H1 (cell line): ENCODE data around the gene PLS3. TPM values are rescaled to one million over a fixed set of nuclear protein-coding genes. Genes with fewer than 3 reads are reported as not detected.

ENCODE experiments used
- CTCF ChIA-PET: fragments of 300-600 bp; sonication (Branson Sonifier 250); formaldehyde crosslinking; loops from one replicate; lab custom pipeline; 2021; ENCODE audit not compliant: partially characterized antibody; lab: Charles Lee
- POLR2A ChIA-PET: fragments of 300-600 bp; sonication (Branson Sonifier 250); formaldehyde crosslinking; loops from one replicate; lab custom pipeline; 2021; ENCODE audit warnings: inconsistent platforms; ENCODE audit not compliant: partially characterized antibody; lab: Charles Lee
- DNase-seq, 2 experiments: peaks; one replicate each; pipeline versions ENCODE4 v3.0.0 to v3.0.0-alpha.2; 2010 to 2022; ENCODE audit warnings: low spot score in 2 of 2, low read depth in 1 of 2, mixed read lengths in 1 of 2
- FAIRE-seq: peaks from 2 replicates; lab custom pipeline; 2011; peaks lifted over from hg19 to GRCh38; lab: Jason Lieb, UNC
- H2AFZ ChIP-seq: 2 replicates; pipeline ENCODE4 v1.8.1; 2012; ENCODE audit warnings: low read length, inconsistent platforms
- H2AK5ac ChIP-seq: 2 replicates; pipeline ENCODE4 v1.6.1; 2013; ENCODE audit warnings: low read depth, low read length
- H2BK120ac ChIP-seq: replicated peaks from 2 replicates; pipeline ENCODE3; 2013; ENCODE audit warnings: low read depth, low read length, inconsistent platforms
- H2BK12ac ChIP-seq: 2 replicates; pipeline ENCODE4 v1.6.1; 2013; ENCODE audit warnings: low read depth, low read length
- H2BK15ac ChIP-seq: 2 replicates; pipeline ENCODE4 v1.6.1; 2013; ENCODE audit warnings: low read length
- H2BK20ac ChIP-seq: 2 replicates; pipeline ENCODE4 v1.6.1; 2013; ENCODE audit warnings: low read length
- H2BK5ac ChIP-seq: 2 replicates; pipeline ENCODE4 v1.6.1; 2013; ENCODE audit warnings: low read depth, low read length
- H3K14ac ChIP-seq: 2 replicates; pipeline ENCODE4 v1.6.1; 2013; ENCODE audit warnings: inconsistent platforms; ENCODE audit not compliant: insufficient read length
- H3K18ac ChIP-seq: 2 replicates; pipeline ENCODE4 v1.6.1; 2013; ENCODE audit warnings: low read length; ENCODE audit errors: extremely low read depth
- H3K23ac ChIP-seq: 2 replicates; pipeline ENCODE4 v1.6.1; 2013; ENCODE audit warnings: inconsistent platforms; ENCODE audit not compliant: insufficient read length
- H3K23me2 ChIP-seq: 2 replicates; pipeline ENCODE4 v1.6.1; 2013; ENCODE audit warnings: low read depth, low read length
- H3K27ac ChIP-seq: 2 replicates; pipeline ENCODE4 v1.6.1; 2011; ENCODE audit warnings: low read depth, low read length, inconsistent platforms
- H3K27me3 ChIP-seq, 4 experiments: replicated peaks in 1 of 4; 1 replicate in 1 of 4; 2 replicates in 3 of 4; pipeline versions ENCODE4 v1.6.1 to v1.8.1; 2011 to 2013; ENCODE audit warnings: low read length in 3 of 4, mild to moderate bottlenecking in 3 of 4, inconsistent platforms in 2 of 4, mixed read lengths in 2 of 4, moderate library complexity in 1 of 4; ENCODE audit not compliant: control insufficient read depth in 3 of 4, insufficient read depth in 3 of 4; ENCODE audit errors: extremely low read depth in 1 of 4
- H3K36me3 ChIP-seq, 4 experiments: 2 replicates each; pipeline versions ENCODE4 v1.6.1 to v1.8.1; 2011 to 2013; ENCODE audit warnings: mild to moderate bottlenecking in 4 of 4, low read length in 3 of 4, moderate library complexity in 2 of 4, control low read depth in 1 of 4, inconsistent platforms in 1 of 4; ENCODE audit not compliant: insufficient read depth in 4 of 4, control insufficient read depth in 2 of 4
- H3K4ac ChIP-seq: replicated peaks from 2 replicates; pipeline ENCODE3; 2013; ENCODE audit warnings: low read length, low read depth, mixed read lengths, inconsistent platforms; ENCODE audit not compliant: insufficient read length
- H3K4me1 ChIP-seq, 4 experiments: replicated peaks in 1 of 4; 1 replicate in 1 of 4; 2 replicates in 3 of 4; pipeline versions ENCODE4 v1.6.1 to v1.8.1; 2011 to 2013; ENCODE audit warnings: low read length in 3 of 4, inconsistent platforms in 2 of 4, mixed read lengths in 1 of 4; ENCODE audit not compliant: insufficient read depth in 4 of 4, control insufficient read depth in 3 of 4
- H3K4me2 ChIP-seq, 2 experiments: 2 replicates each; pipeline versions ENCODE4 v1.6.1 to v1.8.1; 2011 to 2013; ENCODE audit warnings: low read depth in 2 of 2, low read length in 2 of 2, control low read depth in 1 of 2, inconsistent platforms in 1 of 2, mild to moderate bottlenecking in 1 of 2; ENCODE audit not compliant: insufficient read depth in 1 of 2
- H3K4me3 ChIP-seq, 4 experiments: fragments of 200-600, 300-600 bp in 1 of 4; sonication (generic), shearing (Covaris generic), sonication (Bioruptor Twin) in 1 of 4; 2 replicates each; pipeline versions ENCODE4 v1.5.1 to v1.8.1; 2011 to 2016; ENCODE audit warnings: low read length in 4 of 4, low read depth in 3 of 4, control low read depth in 2 of 4, inconsistent platforms in 2 of 4, mild to moderate bottlenecking in 2 of 4, mixed read lengths in 1 of 4, moderate library complexity in 1 of 4; ENCODE audit not compliant: insufficient read depth in 2 of 4; ENCODE audit errors: extremely low read depth in 1 of 4
- H3K56ac ChIP-seq: replicated peaks from 2 replicates; pipeline ENCODE3; 2013; ENCODE audit warnings: low read depth, mild to moderate bottlenecking, mixed read lengths, low read length, inconsistent platforms; ENCODE audit not compliant: insufficient read length
- H3K79me1 ChIP-seq: 2 replicates; pipeline ENCODE4 v1.6.1; 2013; ENCODE audit warnings: low read depth, low read length, control low read depth
- H3K79me2 ChIP-seq, 2 experiments: 2 replicates each; pipeline versions ENCODE4 v1.6.1 to v1.8.1; 2012 to 2013; ENCODE audit warnings: low read length in 2 of 2, mild to moderate bottlenecking in 2 of 2, inconsistent platforms in 1 of 2; ENCODE audit not compliant: insufficient read depth in 2 of 2, control insufficient read depth in 1 of 2
- H3K9ac ChIP-seq, 4 experiments: replicated peaks in 1 of 4; 1 replicate in 1 of 4; 2 replicates in 3 of 4; pipeline versions ENCODE4 v1.6.1 to v1.8.1; 2011 to 2013; ENCODE audit warnings: low read depth in 3 of 4, low read length in 3 of 4, control low read depth in 2 of 4, mild to moderate bottlenecking in 2 of 4, moderate library complexity in 2 of 4, inconsistent platforms in 1 of 4; ENCODE audit errors: extremely low read depth in 1 of 4
- H3K9me3 ChIP-seq, 2 experiments: 2 replicates each; pipeline versions ENCODE4 v1.6.1 to v1.8.1; 2012 to 2013; ENCODE audit warnings: mild to moderate bottlenecking in 2 of 2, moderate library complexity in 2 of 2, control low read depth in 1 of 2, inconsistent platforms in 1 of 2, low read depth in 1 of 2, low read length in 1 of 2, mixed read lengths in 1 of 2; ENCODE audit not compliant: insufficient read depth in 2 of 2
- H4K20me1 ChIP-seq, 2 experiments: replicated peaks in 1 of 2; 2 replicates each; pipeline versions ENCODE3 to v1.8.1; 2011 to 2013; ENCODE audit warnings: inconsistent platforms in 2 of 2, low read length in 2 of 2, mild to moderate bottlenecking in 1 of 2; ENCODE audit not compliant: insufficient read depth in 2 of 2, control insufficient read depth in 1 of 2
- H4K5ac ChIP-seq: 2 replicates; pipeline ENCODE4 v1.6.1; 2013; ENCODE audit warnings: low read length, low read depth, mixed read lengths, inconsistent platforms; ENCODE audit not compliant: insufficient read length
- H4K8ac ChIP-seq: 2 replicates; pipeline ENCODE4 v1.8.0; 2013; ENCODE audit warnings: mild to moderate bottlenecking, moderate library complexity, low read length, inconsistent platforms; ENCODE audit not compliant: insufficient read depth; ENCODE audit errors: extremely low read depth
- H4K91ac ChIP-seq: replicated peaks from 2 replicates; pipeline ENCODE3; 2013; ENCODE audit warnings: low read length, mixed read lengths, inconsistent platforms; ENCODE audit not compliant: insufficient read length
- BACH1 ChIP-seq: IDR thresholded peaks from 2 replicates; pipeline ENCODE4 v1.6.1; 2012; ENCODE audit warnings: low read length, improper control_type of control experiment
- CREB1 ChIP-seq: IDR thresholded peaks from 2 replicates; pipeline ENCODE4 v1.6.1; 2012; ENCODE audit warnings: inconsistent platforms
- CTCF ChIP-seq, 3 experiments: IDR thresholded peaks; 1 replicate in 2 of 3; 2 replicates in 1 of 3; pipeline versions ENCODE4 v1.5.1 to v1.6.1; 2011; ENCODE audit warnings: low read length in 3 of 3, mild to moderate bottlenecking in 3 of 3, inconsistent platforms in 2 of 3, low read depth in 1 of 3, moderate library complexity in 1 of 3; ENCODE audit not compliant: insufficient read depth in 1 of 3; ENCODE audit errors: control extremely low read depth in 1 of 3
- HDAC6 ChIP-seq: IDR thresholded peaks from one replicate; pipeline ENCODE4 v1.7.1; 2012; ENCODE audit warnings: low read depth, mild to moderate bottlenecking, inconsistent platforms, low read length, moderate library complexity
- POLR2AphosphoS5 ChIP-seq: IDR thresholded peaks from 2 replicates; pipeline ENCODE4 v1.6.1; 2011; ENCODE audit warnings: low read depth, low read length
- RFX5 ChIP-seq: IDR thresholded peaks from 2 replicates; pipeline ENCODE4 v1.6.1; 2011; ENCODE audit warnings: low read depth, low read length, improper control_type of control experiment, borderline replicate concordance
- SIRT6 ChIP-seq: IDR thresholded peaks from one replicate; pipeline ENCODE4 v1.7.1; 2012; ENCODE audit warnings: low read length, inconsistent platforms
- TCF12 ChIP-seq: IDR thresholded peaks from 2 replicates; pipeline ENCODE4 v1.6.1; 2011; ENCODE audit warnings: low read depth, mild to moderate bottlenecking, low read length
- WGBS, 2 experiments: shearing (Covaris generic) in 1 of 2; methylation state at CpG; one replicate each; pipeline versions ENCODE4 v1.1.6 to v1.1.7; 2013 to 2015; ENCODE audit warnings: low lambda C conversion rate in 2 of 2, mixed read lengths in 2 of 2, inconsistent platforms in 1 of 2, low coverage in 1 of 2, missing lambda C conversion rate in 1 of 2; ENCODE audit not compliant: insufficient replicate concordance in 2 of 2, insufficient coverage in 1 of 2, insufficient read length in 1 of 2; ENCODE audit errors: extremely low coverage in 1 of 2, missing lambda C conversion rate in 1 of 2; 5-methylcytosine and 5-hydroxymethylcytosine counted together
- polyA plus RNA-seq, 7 experiments: library from polyadenylated mRNA; depleted of rRNA in 3 of 7; stranded (reverse) in 5 of 7; unstranded in 2 of 7; fragments of >200 nt in 5 of 7; fragments of 200-250 nt in 2 of 7; gene quantifications; 1 replicate in 5 of 7; 2 replicates in 1 of 7; 4 replicates in 1 of 7; pipeline versions ENCODE4 v1.2.1 to v1.2.3, GENCODE V29; 2011 to 2013; ENCODE audit warnings: missing spikeins in 2 of 7, mixed read lengths in 2 of 7
- total RNA-seq: library from RNA; stranded (reverse); fragmentation: NEBNext Ultra II Directional; extraction: Animal tissue kit (Norgen Biotek cat#: 25700); gene quantifications from 2 replicates; pipeline ENCODE4 v1.2.1, GENCODE V29; 2021

Gene PLS3
- total and polyA plus RNA-seq, 2 of the 8 experiments (the other 6 are each of a cell fraction or from before 2014, with no cell fraction given), result 107 to 185 TPM

- Histone ChIP-seq H3K23ac (no peak overlapping the region), H2AFZ (no peak overlapping the region), H3K14ac (no peak overlapping the region), H3K79me2 (no peaks in the 10 kb centered on the region), H3K4me3 (no peak overlapping the region), H3K4me2 (no peak overlapping the region), H4K5ac (peak overlapping the region; percentile 36), H2AK5ac (no peak overlapping the region), H4K8ac (no peak overlapping the region), H3K18ac (no peak overlapping the region), H3K56ac (no peak overlapping the region), H2BK15ac (no peak overlapping the region), H3K27ac (no peak overlapping the region), H3K9ac (no peak overlapping the region), H3K36me3 (no peaks in the 10 kb centered on the region), H3K23me2 (no peaks in the 10 kb centered on the region), H2BK12ac (no peak overlapping the region), H2BK5ac (no peak overlapping the region), H4K20me1 (no peaks in the 10 kb centered on the region), H3K79me1 (no peaks in the 10 kb centered on the region), H2BK20ac (no peak overlapping the region), H3K9me3 (no peaks in the 10 kb centered on the region), H3K4ac (no peak overlapping the region), H3K4me1 (peaks cover 0 to 24% (median 6%) of the 10 kb centered on the region in 4 experiments; a peak in 5 of 7 replicates), H3K27me3 (no peaks in the 10 kb centered on the region), H4K91ac (no peak overlapping the region), H2BK120ac (no peak overlapping the region)
- FAIRE-seq, result no peak
- TF ChIP-seq SIRT6, result no peak
- no peak for TF ChIP-seq CTCF (IDR thresholded peaks at IDR 0.05; ENCODE audit: control extremely low read depth in 1 of 3, insufficient read depth in 1 of 3, low read depth in 1 of 3, low read length in 3 of 3)
- TF ChIP-seq RFX5, result no peak
- no peak for TF ChIP-seq POLR2AphosphoS5
- no peak for TF ChIP-seq HDAC6
- no peak for TF ChIP-seq TCF12
- TF ChIP-seq BACH1, result no peak
- TF ChIP-seq CREB1, result no peak
- no peak for DNase-seq
- ChIA-PET CTCF (no interaction called here), POLR2A (no interaction called here)
- WGBS, 2 experiments, result no CpG with 5 or more reads among the region's 2 CpGs
Measured at GRCh38 chrX:115697806-115698205, 136.8 kb downstream of the PLS3 start.
